Heart left ventricle (tissue), 16 donors: ENCODE measurements around the gene GAS2L3. TPM values are rescaled to one million over a fixed set of nuclear protein-coding genes. Genes with fewer than 3 reads are reported as not detected.

ENCODE experiments used
- ATAC-seq, 4 donors: fragments of 200-7000 bp; cut with Tn5 transposase; one replicate each; pipeline ENCODE4 v1.9.1; 2020 to 2022; ENCODE audit warnings: moderate library complexity in 4 of 4, mild to moderate bottlenecking in 3 of 4, moderate number of reproducible peaks in 1 of 4
- DNase-seq, 5 donors: peaks; one replicate each; pipeline ENCODE4 v3.0.0-alpha.2; 2020
- H3K27ac ChIP-seq, 12 donors: fragments of 200-600 bp; sonication (generic) in 4 of 12; one replicate each; pipeline versions ENCODE4 v1.5.0 to v1.8.0; 2016 to 2022; ENCODE audit warnings: mild to moderate bottlenecking in 2 of 12
- H3K27me3 ChIP-seq, 9 donors: fragments of 200-600 bp; sonication (generic) in 2 of 9; one replicate each; pipeline versions ENCODE4 v1.5.1 to v1.8.0; 2016 to 2022; ENCODE audit warnings: mild to moderate bottlenecking in 3 of 9
- H3K36me3 ChIP-seq, 9 donors: fragments of 200-600 bp; sonication (generic) in 2 of 9; one replicate each; pipeline versions ENCODE4 v1.5.0 to v1.8.0; 2018 to 2022; ENCODE audit warnings: mild to moderate bottlenecking in 2 of 9
- H3K4me1 ChIP-seq, 12 donors: fragments of 200-600 bp; sonication (generic) in 4 of 12; one replicate each; pipeline versions ENCODE4 v1.5.0 to v1.8.0; 2016 to 2022; ENCODE audit warnings: mild to moderate bottlenecking in 3 of 12
- H3K4me3 ChIP-seq, 12 donors: fragments of 200-600 bp; sonication (generic) in 4 of 12; one replicate each; pipeline versions ENCODE4 v1.5.0 to v1.8.0; 2017 to 2022; ENCODE audit warnings: mild to moderate bottlenecking in 9 of 12, moderate library complexity in 4 of 12
- H3K9me3 ChIP-seq, 12 donors: fragments of 200-600 bp; sonication (generic) in 4 of 12; one replicate each; pipeline versions ENCODE4 v1.5.0 to v1.8.0; 2016 to 2022; ENCODE audit warnings: mild to moderate bottlenecking in 1 of 12
- CTCF ChIP-seq, 12 donors: fragments of 200-600 bp; sonication (generic) in 4 of 12; IDR thresholded peaks; one replicate each; pipeline versions ENCODE4 v1.5.0 to v1.8.0; 2018 to 2022; ENCODE audit warnings: antibody characterized with exemption in 12 of 12, mild to moderate bottlenecking in 5 of 12
- POLR2A ChIP-seq, 2 donors: fragments of 450-650 bp; IDR thresholded peaks; one replicate each; pipeline ENCODE4 v1.6.1; 2017; ENCODE audit warnings: antibody characterized with exemption in 2 of 2, mild to moderate bottlenecking in 2 of 2, moderate library complexity in 2 of 2
- WGBS, 4 donors: extraction: QIAGEN DNeasy Blood & Tissue Kit in 2 of 4; methylation state at CpG; one replicate each; pipeline versions ENCODE4 v1.1.5 to v1.1.7; 2013 to 2018; 5-methylcytosine and 5-hydroxymethylcytosine counted together
- intact Hi-C, 10 donors: fragments of 100-400 bp; cut with DNase I; formaldehyde crosslinking; loops; one replicate each; pipeline versions ENCODE4 v1.11.1 to v1.14.2; 2022
- polyA plus RNA-seq, 2 donors: library from polyadenylated mRNA; stranded (reverse); fragments of 200-250 nt; gene quantifications; one replicate each; pipeline ENCODE4 v1.2.3, GENCODE V29; 2013
- total RNA-seq, 9 donors: library from RNA; depleted of rRNA in 2 of 9; stranded (reverse); fragments of >200 nt in 2 of 9; fragmentation: NEBNext Ultra II Directional in 3 of 9; extraction: Animal tissue kit (Norgen Biotek cat#: 25700) in 3 of 9; gene quantifications; one replicate each; pipeline versions ENCODE4 v1.1.0 to v1.2.4, GENCODE V29; 2016 to 2023
- donor health status: ischemic (EF 13 %, LVEDD 7.1; RV severe dilation, severe dysfunction).
- donor health status: healthy with polysubstance abuse.
- donor health status: DM: no; HTN: yes; CAD: no.
- donor health status: DM: no; HTN: no; CAD: no.
- donor health status: ischemic (EF 25% LVEDD 6.9; RV normal size, moderate dysfunction).
- donor health status: ischemic (EF 25% LVEDD 5.7; RV mildly dilated, moderate dysfunction).
- donor health status: healthy.
- donor health status: DM: yes; HTN: yes; CAD: no.
- donor health status: ischemic (EF 35%, LVEDD 5.7; RV mildly dilated, moderate dysfunction).
- donor health status: nonischemic (EF 11% LVEDD 7.7; RV severe dilation, severe dysfunction).
- donor health status: DM: yes; HTN: yes; CAD: no.
- donor health status: PGD.
- donor health status: ischemic (EF 29% LVEDD 5.4; RV normal size, mild dysfunction).
- donor health status: nonischemic (EF 23%, LVEDD 6.1; RV moderate dilation, normal function).

Gene GAS2L3
- total and polyA plus RNA-seq, 11 donors: 0.47 to 13.2 (median 1.5) TPM

GRCh38 chr12:100661300-100661951 lies 87.9 kb downstream of the GAS2L3 start:
- TF ChIP-seq POLR2A (IDR thresholded peaks at IDR 0.05) (no peak), CTCF (IDR thresholded peaks at IDR 0.05) (no peak)
- no peak for ATAC-seq
- no peak for DNase-seq
- no peak overlapping the region for H3K4me3 ChIP-seq
- intact Hi-C loops: no loop called here
- WGBS, 4 donors: 35 to 42% (median 41%) methylated on average over 6 of the region's 6 CpGs
- H3K27ac ChIP-seq: no peak overlapping the region
- H3K4me1 ChIP-seq: no peaks in the 10 kb centered on the region
- H3K36me3 ChIP-seq: no peaks in the 10 kb centered on the region
- H3K27me3 ChIP-seq: peaks cover 0 to 9% (median 0%) of the 10 kb centered on the region in 9 donors
- peaks cover 0 to 8% (median 0%) of the 10 kb centered on the region in 12 donors for H3K9me3 ChIP-seq

GRCh38 chr12:100666588-100666987 lies 93.1 kb downstream of the GAS2L3 start:
- Histone ChIP-seq H3K9me3 (no peaks in the 10 kb centered on the region), H3K27me3 (peaks cover 0 to 7% (median 0%) of the 10 kb centered on the region in 9 donors), H3K4me1 (no peaks in the 10 kb centered on the region), H3K4me3 (no peak overlapping the region), H3K27ac (no peak overlapping the region), H3K36me3 (no peaks in the 10 kb centered on the region)
- intact Hi-C loops: loop anchor here in 1 of 10 donors (5.0 kb wide), 1 partner anchor 76 kb away; no protein-coding TSS in a partner anchor
- TF ChIP-seq CTCF (IDR thresholded peaks at IDR 0.05) (no peak), POLR2A (IDR thresholded peaks at IDR 0.05) (no peak)
- 49 to 64% (median 60%) methylated on average over 2 of the region's 2 CpGs for WGBS, 4 donors
- DNase-seq (no peak), ATAC-seq (no peak)

- WGBS, 4 donors: 33 to 34% (median 34%) methylated on average over 9 of the region's 9 CpGs
- DNase-seq (peak; percentile 33 to 78 (median 45)), ATAC-seq (peak in 2 of 4 donors; percentile 42 to 59)
- H3K27ac ChIP-seq: no peak overlapping the region
- H3K4me1 ChIP-seq: no peaks in the 10 kb centered on the region
- H3K9me3 ChIP-seq: no peaks in the 10 kb centered on the region
- H3K4me3 ChIP-seq: no peak overlapping the region
- H3K36me3 ChIP-seq: no peaks in the 10 kb centered on the region
- intact Hi-C loops: loop anchor here in 1 of 10 donors (5.0 kb wide), 1 partner anchor 73 kb away; no protein-coding TSS in a partner anchor
- TF ChIP-seq CTCF (IDR thresholded peaks at IDR 0.05) (peak; percentile 44 to 78 (median 64)), POLR2A (IDR thresholded peaks at IDR 0.05) (no peak)
- peaks cover 0 to 7% (median 0%) of the 10 kb centered on the region in 9 donors for H3K27me3 ChIP-seq
These were observed 95.6 kb downstream of the GAS2L3 start for GRCh38 chr12:100668945-100669536.

- WGBS, 4 donors: 65 to 77% (median 71%) methylated on average over 4 of the region's 4 CpGs
- peaks cover 0 to 7% (median 0%) of the 10 kb centered on the region in 9 donors for H3K27me3 ChIP-seq
- no peak overlapping the region for H3K27ac ChIP-seq
- intact Hi-C loops: loop anchor here in 1 of 10 donors (5.0 kb wide), 1 partner anchor 72 kb away; no protein-coding TSS in a partner anchor
- no peak overlapping the region for H3K4me3 ChIP-seq
- no peak for TF ChIP-seq POLR2A (IDR thresholded peaks at IDR 0.05)
- no peak for TF ChIP-seq CTCF (IDR thresholded peaks at IDR 0.05)
- H3K4me1 ChIP-seq: no peaks in the 10 kb centered on the region
- ATAC-seq (no peak), DNase-seq (no peak)
- no peaks in the 10 kb centered on the region for H3K36me3 ChIP-seq
- no peaks in the 10 kb centered on the region for H3K9me3 ChIP-seq
These were observed 96.4 kb downstream of the GAS2L3 start for GRCh38 chr12:100669922-100670321.
